OCI-LY7 (cell line): Measurements from ENCODE around the gene RHEBL1. TPM values are rescaled to one million over a fixed set of nuclear protein-coding genes. Genes with fewer than 3 reads are reported as not detected.

Source experiments
- BruUV-seq: library from RNA; stranded (reverse); fragments of 400-500 nt; replicated peaks from 2 replicates; lab custom pipeline; 2021; lab: Mats Ljungman, UMichigan
- CTCF ChIA-PET: fragments of 300-600 bp; sonication (Branson Sonifier 250); formaldehyde crosslinking; loops from one replicate; lab custom pipeline; 2022; ENCODE audit warnings: antibody characterized with exemption; ENCODE audit not compliant: unreplicated experiment; lab: Charles Lee
- POLR2A ChIA-PET: fragments of 300-600 bp; sonication (Branson Sonifier 250); formaldehyde crosslinking; loops from one replicate; lab custom pipeline; 2022; ENCODE audit warnings: antibody characterized with exemption; lab: Charles Lee
- DNase-seq: peaks from one replicate; pipeline ENCODE4 v3.0.0-alpha.2; 2015; ENCODE audit warnings: low spot score
- H2AFZ ChIP-seq: fragments of 200-600 bp; sonication (generic), shearing (Covaris generic); 2 replicates; pipeline ENCODE4 v1.6.1; 2014; ENCODE audit warnings: mild to moderate bottlenecking, antibody characterized with exemption, low read length, moderate library complexity
- H3K27ac ChIP-seq: fragments of 200-600 bp; sonication (generic); 2 replicates; pipeline ENCODE4 v1.5.1; 2014; ENCODE audit warnings: mixed run types, low read depth, mild to moderate bottlenecking, moderate library complexity, low read length, inconsistent platforms; ENCODE audit not compliant: poor library complexity, severe bottlenecking
- H3K36me3 ChIP-seq: fragments of 200-600 bp; sonication (generic); 2 replicates; pipeline ENCODE4 v1.6.1; 2014; ENCODE audit warnings: mild to moderate bottlenecking, antibody characterized with exemption, low read length, moderate library complexity, mixed read lengths; ENCODE audit not compliant: insufficient read depth
- H3K4me1 ChIP-seq: fragments of 200-600 bp; sonication (generic); 2 replicates; pipeline ENCODE4 v1.5.1; 2014; ENCODE audit warnings: mild to moderate bottlenecking, low read length; ENCODE audit not compliant: insufficient read depth, poor library complexity, severe bottlenecking
- H3K4me2 ChIP-seq: fragments of 200-600 bp; sonication (generic); 2 replicates; pipeline ENCODE4 v1.6.1; 2014; ENCODE audit warnings: mild to moderate bottlenecking, low read length
- H3K4me3 ChIP-seq: fragments of 200-600 bp; sonication (generic); 2 replicates; pipeline ENCODE4 v1.5.1; 2014; ENCODE audit warnings: mild to moderate bottlenecking, low read depth, low read length; ENCODE audit not compliant: poor library complexity, severe bottlenecking
- H3K79me2 ChIP-seq: fragments of 200-600 bp; sonication (generic); 2 replicates; pipeline ENCODE4 v1.6.1; 2016; ENCODE audit warnings: low read depth, mild to moderate bottlenecking, low read length, moderate library complexity, mixed read lengths; ENCODE audit not compliant: insufficient read depth
- H3K9me2 ChIP-seq: fragments of 200-600 bp; sonication (generic); 2 replicates; pipeline ENCODE4 v1.6.1; 2016; ENCODE audit warnings: mild to moderate bottlenecking, low read length, mixed read lengths; ENCODE audit not compliant: insufficient read depth
- H3K9me3 ChIP-seq: fragments of 200-600 bp; sonication (generic); 2 replicates; pipeline ENCODE4 v1.6.1; 2014; ENCODE audit warnings: mild to moderate bottlenecking, mixed run types, low read length, mixed read lengths
- H4K20me1 ChIP-seq: fragments of 200-600 bp; sonication (generic); 2 replicates; pipeline ENCODE4 v1.6.1; 2014; ENCODE audit warnings: mild to moderate bottlenecking, antibody characterized with exemption, low read length, moderate library complexity, mixed read lengths; ENCODE audit not compliant: insufficient read depth
- CTCF ChIP-seq: fragments of 200-600 bp; sonication (generic); conservative IDR thresholded peaks from 2 replicates; pipeline ENCODE4 v1.5.1; 2014; ENCODE audit warnings: mild to moderate bottlenecking, antibody characterized with exemption, low read length, moderate library complexity, mixed read lengths
- EZH2phosphoT487 ChIP-seq: fragments of 200-600 bp; sonication (generic); IDR thresholded peaks from 2 replicates; pipeline ENCODE4 v1.6.1; 2018; ENCODE audit warnings: low read depth, borderline replicate concordance, mild to moderate bottlenecking, mixed run types, antibody characterized with exemption, low read length, moderate library complexity, mixed read lengths
- intact Hi-C: fragments of 100-400 bp; cut with micrococcal nuclease; formaldehyde crosslinking; loops from one replicate; pipeline ENCODE4 v1.10.0; 2022; ENCODE audit not compliant: unreplicated experiment
- total RNA-seq, 2 experiments: library from RNA; depleted of rRNA in 1 of 2; stranded (reverse); fragments of >200 nt in 1 of 2; shearing (Covaris generic) in 1 of 2; gene quantifications; 2 replicates each; pipeline ENCODE4 v1.2.3, GENCODE V29; 2014 to 2022

The RHEBL1 gene
- total RNA-seq, 2 experiments from 2014 or later, result 3.4 to 3.7 TPM

- H3K79me2 ChIP-seq, result peaks cover 6% of the 10 kb centered on the region; the same call in 1 of the 2 replicates
- ChIA-PET CTCF (interaction anchor here (2.0 kb wide), 1 partner anchor 18 kb away, joined by 9 read pairs; no protein-coding TSS in a partner anchor), POLR2A (interaction anchor here (0.5 kb wide), 2 partner anchors 58 to 115 kb away, joined by 3 to 4 read pairs; partner anchors contain the start of gene ARF3)
- intact Hi-C loops, result loop anchor here (5.0 kb wide), 1 partner anchor 117 kb away; the partner anchor contains the start of gene TUBA1B
- H3K9me2 ChIP-seq, result no peaks in the 10 kb centered on the region
- no peak overlapping the region for H2AFZ ChIP-seq
- H3K4me3 ChIP-seq, result no peak overlapping the region
- peaks cover 22% of the 10 kb centered on the region for H3K4me1 ChIP-seq
- peaks cover 17% of the 10 kb centered on the region for H3K36me3 ChIP-seq
- H3K27ac ChIP-seq, result no peak overlapping the region
- DNase-seq, result no peak
- H3K4me2 ChIP-seq, result no peak overlapping the region
- BruUV-seq, result no TSS peak
- TF ChIP-seq EZH2phosphoT487 (no peak), CTCF (no peak)
- H4K20me1 ChIP-seq, result no peaks in the 10 kb centered on the region
- H3K9me3 ChIP-seq, result no peaks in the 10 kb centered on the region
These were observed 54.6 kb downstream of the RHEBL1 start for GRCh38 chr12:49015196-49015595.

Other genes with a start within 250 kb of the RHEBL1 start
- 91.1 and 101 TPM in 2 replicates for gene DDX23, start 217.8 kb downstream of the RHEBL1 start, total RNA-seq (2014; rRNA removed; shearing (Covaris generic))
- gene DDX23, start 217.8 kb downstream of the RHEBL1 start, total RNA-seq (2022), result 103 and 119 TPM in 2 replicates
- gene RND1, start 204.1 kb downstream of the RHEBL1 start, total RNA-seq (2014; rRNA removed; shearing (Covaris generic)), result 6.5 and 7.3 TPM in 2 replicates
- 12.7 and 13.9 TPM in 2 replicates for gene RND1, start 204.1 kb downstream of the RHEBL1 start, total RNA-seq (2022)
- gene FKBP11, start 144.5 kb downstream of the RHEBL1 start, total RNA-seq (2014; rRNA removed; shearing (Covaris generic)), result 18.7 TPM in 2 replicates
- 60.4 and 66.2 TPM in 2 replicates for gene FKBP11, start 144.5 kb downstream of the RHEBL1 start, total RNA-seq (2022)
- 41.2 and 42.9 TPM in 2 replicates for gene ARF3, start 112.5 kb downstream of the RHEBL1 start, total RNA-seq (2014; rRNA removed; shearing (Covaris generic))
- gene ARF3, start 112.5 kb downstream of the RHEBL1 start, total RNA-seq (2022), result 106 and 133 TPM in 2 replicates
- gene WNT10B, start 98.2 kb downstream of the RHEBL1 start, total RNA-seq (2014; rRNA removed; shearing (Covaris generic)), result not detected in 2 replicates
- not detected in 2 replicates for gene WNT10B, start 98.2 kb downstream of the RHEBL1 start, total RNA-seq (2022)
- not detected in 2 replicates for gene WNT1, start 91.7 kb downstream of the RHEBL1 start, total RNA-seq (2014; rRNA removed; shearing (Covaris generic))
- not detected in 2 replicates for gene WNT1, start 91.7 kb downstream of the RHEBL1 start, total RNA-seq (2022)
- 0.13 and 0.23 TPM in 2 replicates for gene DDN, start 70.6 kb downstream of the RHEBL1 start, total RNA-seq (2014; rRNA removed; shearing (Covaris generic))
- 0.18 TPM in 1 of 2 replicates, not detected in the other for gene DDN, start 70.6 kb downstream of the RHEBL1 start, total RNA-seq (2022)
- 22.8 and 23.6 TPM in 2 replicates for gene PRKAG1, start 51.2 kb downstream of the RHEBL1 start, total RNA-seq (2014; rRNA removed; shearing (Covaris generic))
- 41.5 and 45.9 TPM in 2 replicates for gene PRKAG1, start 51.2 kb downstream of the RHEBL1 start, total RNA-seq (2022)
- 41.8 and 43.2 TPM in 2 replicates for gene KMT2D, start 9.2 kb downstream of the RHEBL1 start, total RNA-seq (2014; rRNA removed; shearing (Covaris generic))
- gene KMT2D, start 9.2 kb downstream of the RHEBL1 start, total RNA-seq (2022), result 122 and 129 TPM in 2 replicates
- 0.06 TPM in 1 of 2 replicates, not detected in the other for gene DHH, start 24.8 kb upstream of the RHEBL1 start, total RNA-seq (2014; rRNA removed; shearing (Covaris generic))
- gene DHH, start 24.8 kb upstream of the RHEBL1 start, total RNA-seq (2022), result 0.17 and 0.31 TPM in 2 replicates
- 26.8 and 37.2 TPM in 2 replicates for gene LMBR1L, start 40.9 kb upstream of the RHEBL1 start, total RNA-seq (2014; rRNA removed; shearing (Covaris generic))
- gene LMBR1L, start 40.9 kb upstream of the RHEBL1 start, total RNA-seq (2022), result 43.6 and 48.1 TPM in 2 replicates
- 3,393 and 3,539 TPM in 2 replicates for gene TUBA1B, start 61.4 kb upstream of the RHEBL1 start, total RNA-seq (2014; rRNA removed; shearing (Covaris generic))
- 2,079 and 2,137 TPM in 2 replicates for gene TUBA1B, start 61.4 kb upstream of the RHEBL1 start, total RNA-seq (2022)
- gene TUBA1A, start 119.1 kb upstream of the RHEBL1 start, total RNA-seq (2014; rRNA removed; shearing (Covaris generic)), result 189 and 214 TPM in 2 replicates
- 136 and 159 TPM in 2 replicates for gene TUBA1A, start 119.1 kb upstream of the RHEBL1 start, total RNA-seq (2022)
- gene TUBA1C, start 195.1 kb upstream of the RHEBL1 start, total RNA-seq (2014; rRNA removed; shearing (Covaris generic)), result 256 and 291 TPM in 2 replicates
- 254 and 276 TPM in 2 replicates for gene TUBA1C, start 195.1 kb upstream of the RHEBL1 start, total RNA-seq (2022)
- not detected in 2 replicates for gene PRPH, start 225.2 kb upstream of the RHEBL1 start, total RNA-seq (2014; rRNA removed; shearing (Covaris generic))
- gene PRPH, start 225.2 kb upstream of the RHEBL1 start, total RNA-seq (2022), result not detected in 2 replicates